Choroid plexus epithelial cell (primary cell): ENCODE data around the gene PLBD1.

Experiments
- DNase-seq: peaks from one replicate; pipeline ENCODE4 v3.0.0-alpha.2; 2010; ENCODE audit warnings: low read depth
- H3K4me3 ChIP-seq: 2 replicates; pipeline ENCODE4 v1.5.1; 2011; ENCODE audit warnings: low read depth, mild to moderate bottlenecking, control low read depth, low read length, moderate library complexity
- TF ChIP-seq, protein P1 (sequence below): conservative IDR thresholded peaks from 2 replicates; pipeline ENCODE4 v1.5.1; 2011; ENCODE audit warnings: low read depth, mild to moderate bottlenecking, control low read depth, inconsistent platforms, low read length, moderate library complexity

The PLBD1 gene

DNA sequence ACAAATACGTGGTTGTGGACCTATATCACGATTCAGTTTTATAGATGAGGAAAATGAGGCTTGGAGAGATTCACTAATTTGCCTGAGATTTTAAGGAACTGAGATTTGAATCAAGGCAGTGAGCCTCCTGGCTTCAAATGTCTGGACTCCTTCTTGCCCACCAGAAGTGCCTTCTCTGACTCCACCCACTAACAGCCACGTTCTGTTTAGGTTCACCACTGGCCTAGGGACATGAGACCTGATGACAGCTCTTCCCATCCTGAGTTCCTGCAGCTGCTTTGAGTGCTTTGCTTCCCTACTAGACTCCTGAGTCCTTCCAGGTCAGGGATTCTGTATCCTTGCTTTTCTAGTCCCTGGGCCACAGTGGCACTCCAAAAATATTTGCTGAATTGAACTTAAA lies 57.1 kb downstream of the PLBD1 start:
- TF ChIP-seq, protein P1, sequence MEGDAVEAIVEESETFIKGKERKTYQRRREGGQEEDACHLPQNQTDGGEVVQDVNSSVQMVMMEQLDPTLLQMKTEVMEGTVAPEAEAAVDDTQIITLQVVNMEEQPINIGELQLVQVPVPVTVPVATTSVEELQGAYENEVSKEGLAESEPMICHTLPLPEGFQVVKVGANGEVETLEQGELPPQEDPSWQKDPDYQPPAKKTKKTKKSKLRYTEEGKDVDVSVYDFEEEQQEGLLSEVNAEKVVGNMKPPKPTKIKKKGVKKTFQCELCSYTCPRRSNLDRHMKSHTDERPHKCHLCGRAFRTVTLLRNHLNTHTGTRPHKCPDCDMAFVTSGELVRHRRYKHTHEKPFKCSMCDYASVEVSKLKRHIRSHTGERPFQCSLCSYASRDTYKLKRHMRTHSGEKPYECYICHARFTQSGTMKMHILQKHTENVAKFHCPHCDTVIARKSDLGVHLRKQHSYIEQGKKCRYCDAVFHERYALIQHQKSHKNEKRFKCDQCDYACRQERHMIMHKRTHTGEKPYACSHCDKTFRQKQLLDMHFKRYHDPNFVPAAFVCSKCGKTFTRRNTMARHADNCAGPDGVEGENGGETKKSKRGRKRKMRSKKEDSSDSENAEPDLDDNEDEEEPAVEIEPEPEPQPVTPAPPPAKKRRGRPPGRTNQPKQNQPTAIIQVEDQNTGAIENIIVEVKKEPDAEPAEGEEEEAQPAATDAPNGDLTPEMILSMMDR, result no peak
- no peak overlapping the region for H3K4me3 ChIP-seq
- no peak for DNase-seq

DNA sequence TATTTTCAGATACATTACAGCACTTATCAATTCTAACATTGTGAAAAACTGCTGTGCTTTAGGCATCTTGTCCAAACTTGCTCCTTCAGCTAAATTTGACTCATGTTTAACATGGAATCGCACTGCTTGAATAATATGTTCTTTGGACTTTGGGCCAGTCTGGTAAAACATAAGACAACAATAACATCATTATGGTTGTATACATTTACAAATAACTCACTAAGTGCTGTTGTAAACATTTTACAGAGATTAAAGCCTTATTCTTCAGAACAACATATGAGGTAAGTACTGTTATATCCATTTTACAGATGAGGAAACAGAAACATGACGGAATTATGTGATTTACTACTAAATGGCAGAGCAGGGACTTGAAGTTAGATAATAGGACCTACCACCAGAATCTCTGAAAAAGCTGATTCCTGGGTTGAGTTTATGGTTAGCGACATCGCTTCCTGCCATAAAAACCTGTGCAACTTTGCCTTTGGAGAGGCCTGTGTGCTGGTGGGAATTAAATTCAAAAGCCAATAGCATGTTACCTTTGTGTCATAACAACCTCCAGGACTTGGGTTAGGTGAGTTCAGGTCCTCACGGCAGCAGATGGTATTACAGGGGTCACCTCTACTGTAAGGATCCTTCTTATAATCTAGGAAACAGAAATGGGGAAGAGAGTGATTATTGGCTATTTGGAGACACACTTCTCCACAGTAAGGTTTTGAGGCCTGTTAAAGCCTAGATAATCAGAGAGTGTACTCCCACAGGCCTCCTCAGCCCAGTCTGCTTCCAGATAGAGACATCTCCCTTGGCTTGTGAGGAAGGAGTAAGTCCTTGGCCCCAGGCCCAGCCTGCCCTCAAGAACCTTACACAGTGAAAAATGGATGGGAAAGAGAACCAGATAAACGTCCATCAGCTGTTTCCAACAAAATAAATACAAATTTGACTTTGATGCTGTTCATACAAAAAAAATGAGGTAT lies 61.8 kb downstream of the PLBD1 start:
- TF ChIP-seq, protein P1, result no peak
- no peak for DNase-seq
- H3K4me3 ChIP-seq, result no peak overlapping the region

DNA sequence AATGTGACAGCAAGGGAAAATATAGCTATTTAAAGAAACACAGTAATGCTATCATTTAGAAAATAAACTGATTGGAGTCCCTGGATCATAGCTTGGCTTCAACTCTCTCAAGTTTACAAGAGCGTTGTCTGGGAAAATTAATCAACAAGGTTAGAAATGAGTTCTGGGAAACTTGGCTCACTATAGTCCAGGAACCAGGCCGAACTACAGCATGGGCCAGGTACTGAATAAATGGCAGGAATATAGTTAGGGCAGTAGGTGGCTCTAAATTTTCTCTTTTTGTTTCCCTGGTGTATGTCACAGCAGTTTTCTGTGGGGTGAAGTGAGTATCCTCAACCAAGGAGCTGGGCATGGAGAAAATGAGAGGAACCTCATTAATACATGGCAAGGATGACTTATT lies 72.4 kb downstream of the PLBD1 start:
- no peak overlapping the region for H3K4me3 ChIP-seq

DNA sequence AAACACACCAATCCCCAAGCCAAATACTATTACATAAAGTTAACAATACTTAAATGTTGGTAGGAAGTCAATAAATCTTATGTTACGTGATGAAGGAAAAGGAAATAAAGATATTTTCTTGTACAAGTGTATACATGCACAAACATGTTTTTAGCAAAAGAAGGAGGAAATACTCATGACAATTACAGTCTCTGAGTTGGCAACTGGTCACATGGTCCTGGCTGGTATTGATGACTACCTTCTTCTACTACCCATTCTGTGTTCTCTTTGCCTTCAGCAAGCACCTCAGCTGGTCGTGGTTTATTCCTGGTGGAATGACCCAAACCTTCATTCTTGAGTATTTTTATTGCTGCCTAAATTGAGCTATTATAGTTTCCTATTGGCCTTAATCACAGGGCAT lies 84.8 kb downstream of the PLBD1 start:
- DNase-seq, result no peak
- no peak overlapping the region for H3K4me3 ChIP-seq
- TF ChIP-seq, protein P1, result no peak

More for the DNA sequence above, 72.4 kb downstream of the PLBD1 start:
- TF ChIP-seq, protein P1, result no peak
- no peak for DNase-seq

DNA sequence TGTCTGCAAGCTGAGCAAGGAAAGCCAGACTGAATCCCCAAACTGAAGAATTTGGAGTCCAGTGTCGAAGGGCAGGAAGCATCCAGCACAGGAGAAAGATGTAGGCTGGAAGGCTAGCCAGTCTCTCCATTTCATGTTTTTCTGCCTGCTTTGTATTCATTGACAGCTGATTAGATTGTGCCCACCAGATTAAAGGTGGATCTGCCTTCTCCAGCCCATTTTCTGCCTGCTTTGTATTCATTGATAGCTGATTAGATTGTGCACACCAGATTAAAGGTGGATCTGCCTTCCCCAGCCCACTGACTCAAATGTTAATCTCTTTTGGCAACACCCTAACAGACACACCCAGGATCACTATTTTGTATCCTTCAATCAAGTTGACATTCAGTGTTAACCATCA lies 85.3 kb downstream of the PLBD1 start:
- no peak for DNase-seq
- TF ChIP-seq, protein P1, result no peak
- no peak overlapping the region for H3K4me3 ChIP-seq

DNA sequence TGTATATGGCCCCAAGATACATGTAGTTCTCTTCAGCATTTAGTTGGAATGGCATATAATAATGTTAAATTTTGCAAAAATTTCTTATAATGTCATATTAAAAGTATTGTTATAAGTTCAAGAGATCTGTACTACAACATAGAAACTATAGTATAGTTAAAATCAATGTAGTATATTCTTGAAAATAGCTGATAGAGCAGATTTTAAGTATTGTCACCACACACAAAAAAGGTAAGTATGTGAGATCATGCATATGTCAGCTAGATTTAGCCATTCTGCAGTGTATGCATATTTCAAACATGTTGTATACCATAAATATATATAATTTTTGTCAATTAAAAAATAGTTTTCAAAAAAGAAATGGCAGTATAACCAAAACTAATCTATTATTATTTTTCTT lies 86.5 kb downstream of the PLBD1 start:
- no peak for DNase-seq
- H3K4me3 ChIP-seq, result no peak overlapping the region
- TF ChIP-seq, protein P1, result no peak

DNA sequence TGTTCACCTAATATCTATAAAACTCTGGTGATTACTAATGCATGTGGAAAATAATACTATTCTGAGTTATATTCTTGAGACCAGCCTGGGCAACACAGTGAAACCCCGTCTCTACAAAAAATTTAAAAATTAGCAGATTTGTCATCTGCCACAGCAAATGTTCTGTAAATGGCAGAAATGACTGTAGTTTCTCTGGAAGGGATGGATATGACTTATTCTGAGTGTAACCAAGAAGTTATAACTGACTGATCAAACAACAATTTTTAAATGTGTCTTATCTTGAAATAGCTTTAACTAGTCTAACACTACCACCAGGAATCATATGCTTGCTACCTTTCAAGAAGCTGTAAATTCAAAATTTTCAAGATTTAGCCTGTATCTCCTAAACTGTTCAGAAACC lies 88.7 kb downstream of the PLBD1 start:
- TF ChIP-seq, protein P1, result no peak
- H3K4me3 ChIP-seq, result no peak overlapping the region
- DNase-seq, result no peak
